Natural killer cell (primary cell): ENCODE data around the gene LRFN3. TPM values are rescaled to one million over a fixed set of nuclear protein-coding genes. Genes with fewer than 3 reads are reported as not detected.
A peak's percentile ranks its signal among the peaks of the same experiment; 100 is the strongest.

ENCODE experiments used
- ATAC-seq, 3 donors: fragments of 150-1000 bp in 2 of 3; fragments of 200-7000 bp in 1 of 3; cut with Tn5 transposase; 1 replicate in 1 of 3; 2 replicates in 2 of 3; pipeline ENCODE4 v1.10.0; 2021; ENCODE audit warnings: mild to moderate bottlenecking in 2 of 3, moderate library complexity in 2 of 3
- DNase-seq, 2 donors: peaks; one replicate each; pipeline versions ENCODE4 v3.0.0 to v3.0.0-alpha.2; 2013 to 2021; ENCODE audit warnings: mixed read lengths in 1 of 2
- H3K27ac ChIP-seq: one replicate; pipeline ENCODE4 v1.5.1; 2013; ENCODE audit warnings: mild to moderate bottlenecking, low read length
- H3K27me3 ChIP-seq: one replicate; pipeline ENCODE4 v1.6.1; 2013; ENCODE audit warnings: low read length; ENCODE audit not compliant: control insufficient read depth, insufficient read depth
- H3K36me3 ChIP-seq: one replicate; pipeline ENCODE4 v1.6.1; 2013; ENCODE audit warnings: low read length; ENCODE audit not compliant: control insufficient read depth, insufficient read depth
- H3K4me1 ChIP-seq: one replicate; pipeline ENCODE4 v1.6.1; 2013; ENCODE audit warnings: low read length; ENCODE audit not compliant: control insufficient read depth, insufficient read depth
- H3K4me3 ChIP-seq: one replicate; pipeline ENCODE4 v1.5.1; 2013; ENCODE audit warnings: low read length
- H3K9me3 ChIP-seq: one replicate; pipeline ENCODE4 v1.6.1; 2013; ENCODE audit warnings: low read length; ENCODE audit not compliant: control insufficient read depth, insufficient read depth
- H3K27ac Mint-ChIP-seq, 2 donors: one replicate each; pipeline ENCODE4 v1.8.0; 2022; ENCODE audit warnings: mild to moderate bottlenecking in 2 of 2, mixed read lengths in 2 of 2, moderate library complexity in 1 of 2
- H3K27me3 Mint-ChIP-seq, 2 donors: one replicate each; pipeline ENCODE4 v1.8.0; 2022; ENCODE audit warnings: low read depth in 2 of 2, mixed read lengths in 2 of 2
- H3K36me3 Mint-ChIP-seq: one replicate; pipeline ENCODE4 v1.8.0; 2022; ENCODE audit warnings: mixed read lengths
- H3K4me1 Mint-ChIP-seq, 2 donors: one replicate each; pipeline ENCODE4 v1.8.0; 2022; ENCODE audit warnings: mixed read lengths in 2 of 2
- H3K4me3 Mint-ChIP-seq: one replicate; pipeline ENCODE4 v1.8.0; 2022; ENCODE audit warnings: mild to moderate bottlenecking, moderate library complexity, mixed read lengths
- H3K9me3 Mint-ChIP-seq, 2 donors: one replicate each; pipeline ENCODE4 v1.8.0; 2022; ENCODE audit warnings: mixed read lengths in 2 of 2
- CTCF ChIP-seq: fragments of 200-600 bp; IDR thresholded peaks from one replicate; pipeline ENCODE4 v1.8.0; 2022; ENCODE audit warnings: antibody characterized with exemption
- WGBS: methylation state at CpG from one replicate; pipeline ENCODE4 v1.1.7; 2013; ENCODE audit warnings: missing lambda C conversion rate; ENCODE audit not compliant: insufficient coverage; 5-methylcytosine and 5-hydroxymethylcytosine counted together
- intact Hi-C: fragments of 100-400 bp; cut with micrococcal nuclease; formaldehyde crosslinking; loops from one replicate; pipeline ENCODE4 v1.14.2; 2022
- total RNA-seq, 4 donors: library from RNA; stranded (reverse); fragments of 120-200 nt in 1 of 4; gene quantifications; one replicate each; pipeline versions ENCODE4 v1.2.3 to v1.2.4, GENCODE V29; 2013 to 2022

LRFN3 gene
- total RNA-seq, 3 donors from 2014 or later (not counting 1 experiment from before 2014, with no cell fraction given) = 2.6 to 9.3 (median 3.2) TPM

- no peaks in the 10 kb centered on the region for H3K36me3 ChIP-seq
- H3K4me3 ChIP-seq = no peak overlapping the region
- no peak for DNase-seq
- WGBS = 92% methylated on average over 7 of the region's 7 CpGs
- no peak overlapping the region for H3K27ac ChIP-seq
- H3K4me1 Mint-ChIP-seq = peaks cover 4 to 7% of the 10 kb centered on the region in 2 donors
- peaks cover 12 to 16% of the 10 kb centered on the region in 2 donors for H3K27me3 Mint-ChIP-seq
- H3K27me3 ChIP-seq = peaks cover 2% of the 10 kb centered on the region
- no peak for TF ChIP-seq CTCF
- H3K4me1 ChIP-seq = peaks cover 19% of the 10 kb centered on the region
- H3K4me3 Mint-ChIP-seq = peak overlapping the region; percentile 56
- no peak for ATAC-seq
- H3K9me3 Mint-ChIP-seq = no peaks in the 10 kb centered on the region
- no peak overlapping the region for H3K27ac Mint-ChIP-seq
- H3K9me3 ChIP-seq = no peaks in the 10 kb centered on the region
- no peaks in the 10 kb centered on the region for H3K36me3 Mint-ChIP-seq
- intact Hi-C loops = no loop called here
These were observed 24.3 kb downstream of the LRFN3 start for GRCh38 chr19:35960432-35960972.

- Mint-ChIP-seq H3K4me3 (no peak overlapping the region), H3K4me1 (peaks cover 13 to 23% of the 10 kb centered on the region in 2 donors), H3K36me3 (no peaks in the 10 kb centered on the region), H3K27me3 (peaks cover 12 to 16% of the 10 kb centered on the region in 2 donors), H3K9me3 (no peaks in the 10 kb centered on the region), H3K27ac (no peak overlapping the region)
- peak; percentile 29 to 68 for DNase-seq
- intact Hi-C loops = no loop called here
- peak in 2 of 3 donors; percentile 33 to 46 for ATAC-seq
- Histone ChIP-seq H3K4me1 (peaks cover 39% of the 10 kb centered on the region), H3K27ac (no peak overlapping the region), H3K4me3 (no peak overlapping the region), H3K27me3 (peaks cover 2% of the 10 kb centered on the region), H3K9me3 (no peaks in the 10 kb centered on the region), H3K36me3 (no peaks in the 10 kb centered on the region)
- no peak for TF ChIP-seq CTCF
- WGBS = 18% methylated on average over 7 of the region's 9 CpGs
These were observed 27.3 kb downstream of the LRFN3 start for GRCh38 chr19:35963514-35963913.

GRCh38 chr19:35966771-35967170, 30.6 kb downstream of the LRFN3 start:
- H3K36me3 ChIP-seq = no peaks in the 10 kb centered on the region
- H3K27me3 Mint-ChIP-seq = peaks cover 0 to 3% of the 10 kb centered on the region in 2 donors
- H3K9me3 Mint-ChIP-seq = no peaks in the 10 kb centered on the region
- no peaks in the 10 kb centered on the region for H3K36me3 Mint-ChIP-seq
- no peaks in the 10 kb centered on the region for H3K9me3 ChIP-seq
- H3K4me3 Mint-ChIP-seq = peak overlapping the region; percentile 42
- 31% methylated on average over 3 of the region's 3 CpGs for WGBS
- ATAC-seq = peak; percentile 63 to 90 (median 81)
- H3K4me1 ChIP-seq = peaks cover 28% of the 10 kb centered on the region
- peaks cover 19 to 28% of the 10 kb centered on the region in 2 donors for H3K4me1 Mint-ChIP-seq
- DNase-seq = peak in 1 of 2 donors; percentile 39
- H3K27me3 ChIP-seq = no peaks in the 10 kb centered on the region
- intact Hi-C loops = no loop called here
- no peak overlapping the region for H3K4me3 ChIP-seq
- no peak overlapping the region for H3K27ac Mint-ChIP-seq
- no peak for TF ChIP-seq CTCF
- no peak overlapping the region for H3K27ac ChIP-seq

GRCh38 chr19:35973487-35973886, 37.3 kb downstream of the LRFN3 start:
- no peak overlapping the region for H3K4me3 Mint-ChIP-seq
- peaks cover 11 to 18% of the 10 kb centered on the region in 2 donors for H3K27me3 Mint-ChIP-seq
- Histone ChIP-seq H3K4me3 (no peak overlapping the region), H3K27me3 (no peaks in the 10 kb centered on the region), H3K9me3 (no peaks in the 10 kb centered on the region), H3K4me1 (peaks cover 4% of the 10 kb centered on the region), H3K27ac (no peak overlapping the region), H3K36me3 (no peaks in the 10 kb centered on the region)
- 41% methylated on average over 8 of the region's 8 CpGs for WGBS
- H3K27ac Mint-ChIP-seq = no peak overlapping the region
- H3K9me3 Mint-ChIP-seq = no peaks in the 10 kb centered on the region
- intact Hi-C loops = no loop called here
- no peak for DNase-seq
- H3K4me1 Mint-ChIP-seq = peaks cover 7% of the 10 kb centered on the region in 2 donors
- no peaks in the 10 kb centered on the region for H3K36me3 Mint-ChIP-seq
- no peak for ATAC-seq
- TF ChIP-seq CTCF = no peak
